Caco-2 (cell line): Measurements from ENCODE around the gene EIF2B1. TPM values are rescaled to one million over a fixed set of nuclear protein-coding genes. Genes with fewer than 3 reads are reported as not detected.
A peak's percentile ranks its signal among the peaks of the same experiment; 100 is the strongest.

Experiments used
- Bru-seq: library from RNA; stranded (reverse); fragments of 400-500 nt; gene quantifications from one replicate; lab custom pipeline; 2021; lab: Mats Ljungman, UMichigan
- BruChase-seq, 2 experiments: library from RNA; stranded (reverse); fragments of 400-500 nt; gene quantifications; one replicate each; lab custom pipeline; 2021; lab: Mats Ljungman, UMichigan
- BruUV-seq: library from RNA; stranded (reverse); fragments of 400-500 nt; replicated peaks from 2 replicates; lab custom pipeline; 2021; lab: Mats Ljungman, UMichigan
- CTCF ChIA-PET: fragments of 300-600 bp; sonication (Branson Sonifier 250); formaldehyde crosslinking; loops from one replicate; lab custom pipeline; 2022; ENCODE audit warnings: antibody characterized with exemption; lab: Charles Lee
- POLR2A ChIA-PET: fragments of 300-600 bp; sonication (Branson Sonifier 250); formaldehyde crosslinking; loops from one replicate; lab custom pipeline; 2022; ENCODE audit warnings: antibody characterized with exemption; lab: Charles Lee
- DNase-seq, 2 experiments: peaks; one replicate each; pipeline versions ENCODE4 v3.0.0 to v3.0.0-alpha.2; 2020 to 2022
- H3K27me3 ChIP-seq: replicated peaks from 2 replicates; pipeline ENCODE4 v1.6.0; 2011; ENCODE audit warnings: low read length; ENCODE audit not compliant: control insufficient read depth, insufficient read depth
- H3K36me3 ChIP-seq: 2 replicates; pipeline ENCODE4 v1.5.1; 2011; ENCODE audit warnings: low read length; ENCODE audit not compliant: control insufficient read depth, insufficient read depth
- H3K4me1 ChIP-seq: fragments of 250-450 bp; sonication (Bioruptor Pico); 2 replicates; pipeline ENCODE4 v1.5.1; 2020; ENCODE audit warnings: mild to moderate bottlenecking
- H3K4me3 ChIP-seq: 2 replicates; pipeline ENCODE4 v1.5.1; 2011; ENCODE audit warnings: low read depth, mild to moderate bottlenecking, control low read depth, low read length
- H3K9me3 ChIP-seq: fragments of 250-450 bp; sonication (Bioruptor Pico); 2 replicates; pipeline ENCODE4 v1.5.1; 2020; ENCODE audit warnings: mild to moderate bottlenecking, moderate library complexity
- H3K27ac Mint-ChIP-seq: one replicate; pipeline ENCODE4 v1.8.0; 2022; ENCODE audit warnings: mixed read lengths; ENCODE audit not compliant: unreplicated experiment
- H3K27me3 Mint-ChIP-seq: one replicate; pipeline ENCODE4 v1.8.0; 2022; ENCODE audit warnings: mixed read lengths; ENCODE audit not compliant: insufficient read depth, unreplicated experiment
- H3K36me3 Mint-ChIP-seq: one replicate; pipeline ENCODE4 v1.8.0; 2022; ENCODE audit warnings: mild to moderate bottlenecking, mixed read lengths; ENCODE audit not compliant: insufficient read depth, unreplicated experiment
- H3K4me1 Mint-ChIP-seq: one replicate; pipeline ENCODE4 v1.8.0; 2022; ENCODE audit warnings: low read depth, mixed read lengths; ENCODE audit not compliant: unreplicated experiment
- H3K4me3 Mint-ChIP-seq: one replicate; pipeline ENCODE4 v1.8.0; 2022; ENCODE audit warnings: mild to moderate bottlenecking, moderate library complexity, mixed read lengths; ENCODE audit not compliant: unreplicated experiment
- H3K9me3 Mint-ChIP-seq: one replicate; pipeline ENCODE4 v1.8.0; 2022; ENCODE audit warnings: mixed read lengths; ENCODE audit not compliant: unreplicated experiment
- CTCF ChIP-seq, 2 experiments: fragments of 200-600 bp in 1 of 2; IDR thresholded peaks; 1 replicate in 1 of 2; 2 replicates in 1 of 2; pipeline versions ENCODE4 v1.5.1 to v1.8.0; 2011 to 2022; ENCODE audit warnings: antibody characterized with exemption in 1 of 2, control low read depth in 1 of 2, inconsistent platforms in 1 of 2, low read depth in 1 of 2, low read length in 1 of 2, mild to moderate bottlenecking in 1 of 2, moderate library complexity in 1 of 2; ENCODE audit not compliant: insufficient read depth in 1 of 2, severe bottlenecking in 1 of 2, unreplicated experiment in 1 of 2
- intact Hi-C: fragments of 100-400 bp; cut with micrococcal nuclease; formaldehyde crosslinking; loops from one replicate; pipeline ENCODE4 v1.10.0; 2022; ENCODE audit not compliant: unreplicated experiment
- long read RNA-seq: library from polyadenylated mRNA; stranded (forward); transcript quantifications from one replicate; pipeline ENCODE4 v2.0.0, GENCODE V29; 2022
- total RNA-seq: library from RNA; stranded (reverse); gene quantifications from 2 replicates; pipeline ENCODE4 v1.2.3, GENCODE V29; 2022

Gene EIF2B1
- total RNA-seq (56.2 and 62.1 TPM in 2 replicates), Bru-seq, nascent RNA (percentile 73 among the genes with signal in this experiment), BruChase-seq, experiment 1, labeled RNA remaining after a 2-hour chase (percentile 81 among the genes with signal in this experiment), BruChase-seq, experiment 2, labeled RNA remaining after a 6-hour chase (percentile 89 among the genes with signal in this experiment)
- long read RNA-seq, transcript EIF2B1-201 (9 exons, 2,477 nt): major isoform, 164 of 191 reads
- long read RNA-seq, partial matches to known transcripts: 7 of 191 reads
- long read RNA-seq, other reads (novel, unspliced or antisense): 19 of 191 reads

GRCh38 chr12:123633379-123634141 is at the start of gene EIF2B1, which contains the start of gene GTF2H3:
TSS of gene EIF2B1 (minus strand) at chr12:123633686. CDS start at chr12:123633557, 129 bp downstream.
TSS of gene GTF2H3 (plus strand) at chr12:123633829. CDS start at chr12:123633860, 31 bp downstream.
- H3K27me3 ChIP-seq: no peaks in the 10 kb centered on the region
- no peaks in the 10 kb centered on the region for H3K27me3 Mint-ChIP-seq
- H3K9me3 Mint-ChIP-seq: no peaks in the 10 kb centered on the region
- no peaks in the 10 kb centered on the region for H3K4me1 ChIP-seq
- peaks cover 9% of the 10 kb centered on the region for H3K4me1 Mint-ChIP-seq
- H3K36me3 Mint-ChIP-seq: peaks cover 48% of the 10 kb centered on the region
- H3K4me3 Mint-ChIP-seq: peak within 1 kb of the TSS; percentile 99
- peak; percentile 97 for DNase-seq
- BruUV-seq: no TSS peak
- peak within 1 kb of the TSS; percentile 100 for H3K27ac Mint-ChIP-seq
- peak within 1 kb of the TSS; percentile 97 for H3K4me3 ChIP-seq
- 0 out of 2 replicates have a peak, but pooled peaks cover 1% of the 10 kb centered on the region for H3K36me3 ChIP-seq
- POLR2A ChIA-PET: interaction anchor here (0.5 kb wide), 1 partner anchor 49 kb away, joined by 3 read pairs; the partner anchor contains the start of gene TMED2
- no peak for TF ChIP-seq CTCF (IDR thresholded peaks at IDR 0.05; ENCODE audit: insufficient read depth in 1 of 2, low read depth in 1 of 2, low read length in 1 of 2, severe bottlenecking in 1 of 2, unreplicated experiment in 1 of 2)
- intact Hi-C loops: loop anchor here (1.0 to 5.0 kb wide), 3 partner anchors 31 to 79 kb away; partner anchors contain the start of genes ATP6V0A2, DDX55 and TCTN2
- no peaks in the 10 kb centered on the region for H3K9me3 ChIP-seq
- CTCF ChIA-PET: no interaction called here

GRCh38 chr12:123681605-123682004 is 48.1 kb upstream of the EIF2B1 start:
- no peaks in the 10 kb centered on the region for H3K27me3 Mint-ChIP-seq
- H3K9me3 Mint-ChIP-seq: no peaks in the 10 kb centered on the region
- no peak for TF ChIP-seq CTCF (IDR thresholded peaks at IDR 0.05; ENCODE audit: insufficient read depth in 1 of 2, low read depth in 1 of 2, low read length in 1 of 2, severe bottlenecking in 1 of 2, unreplicated experiment in 1 of 2)
- no peaks in the 10 kb centered on the region for H3K4me1 Mint-ChIP-seq
- no TSS peak for BruUV-seq
- H3K4me3 Mint-ChIP-seq: no peak overlapping the region
- POLR2A ChIA-PET: no interaction called here
- no peak overlapping the region for H3K27ac Mint-ChIP-seq
- Histone ChIP-seq H3K4me1 (no peaks in the 10 kb centered on the region), H3K9me3 (no peaks in the 10 kb centered on the region), H3K36me3 (no peaks in the 10 kb centered on the region), H3K4me3 (no peak overlapping the region), H3K27me3 (no peaks in the 10 kb centered on the region)
- CTCF ChIA-PET: no interaction called here
- H3K36me3 Mint-ChIP-seq: peaks cover 6% of the 10 kb centered on the region
- intact Hi-C loops: no loop called here
- DNase-seq: no peak

- Mint-ChIP-seq H3K4me3 (no peak overlapping the region), H3K27ac (no peak overlapping the region), H3K27me3 (no peaks in the 10 kb centered on the region), H3K36me3 (no peaks in the 10 kb centered on the region), H3K4me1 (no peaks in the 10 kb centered on the region), H3K9me3 (no peaks in the 10 kb centered on the region)
- H3K27me3 ChIP-seq: no peaks in the 10 kb centered on the region
- no peak for DNase-seq
- TF ChIP-seq CTCF (IDR thresholded peaks at IDR 0.05; ENCODE audit: insufficient read depth in 1 of 2, low read depth in 1 of 2, low read length in 1 of 2, severe bottlenecking in 1 of 2, unreplicated experiment in 1 of 2): no peak
- no TSS peak for BruUV-seq
- no peaks in the 10 kb centered on the region for H3K36me3 ChIP-seq
- ChIA-PET CTCF (interaction anchor here (0.6 kb wide), 1 partner anchor 231 kb away, joined by 3 read pairs; no protein-coding TSS in a partner anchor), POLR2A (no interaction called here)
- H3K9me3 ChIP-seq: no peaks in the 10 kb centered on the region
- intact Hi-C loops: no loop called here
- H3K4me1 ChIP-seq: no peaks in the 10 kb centered on the region
- H3K4me3 ChIP-seq: no peak overlapping the region
Measured at GRCh38 chr12:123678981-123679380, 45.5 kb upstream of the EIF2B1 start.
